Measurements from ENCODE around the gene MRPL3.

The MRPL3 gene

GRCh38 chr3:131502530-131503319 lies at the start of gene MRPL3:
MRPL3 (minus strand) TSS chr3:131502971; CDS start chr3:131502821, 150 bp downstream.
- DNase-seq (ENCODE audit: extremely low read depth in 1 of 2, low read depth in 1 of 2) = peak; percentile 62 to 69

DNA sequence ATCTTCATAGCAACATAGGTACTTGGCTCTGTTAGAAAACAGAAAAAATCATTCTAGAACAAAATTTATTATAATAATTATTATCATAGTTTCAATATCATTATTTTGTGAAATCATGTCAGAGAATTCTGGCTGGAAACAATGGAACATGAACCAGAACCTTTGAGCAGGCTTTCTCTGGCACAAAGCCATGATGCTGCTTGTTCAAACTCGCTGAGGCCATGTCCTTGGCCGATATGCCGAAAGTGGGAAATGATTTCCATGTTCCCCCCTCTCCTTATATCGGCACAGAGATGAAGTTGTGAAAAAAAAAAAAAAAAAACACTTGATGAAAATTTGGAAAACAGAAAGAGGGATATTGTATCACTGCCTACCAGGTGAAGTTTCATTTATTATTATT lies 49.0 kb upstream of the MRPL3 start:
- DNase-seq (ENCODE audit: extremely low read depth in 1 of 2, low read depth in 1 of 2) = no peak

DNA sequence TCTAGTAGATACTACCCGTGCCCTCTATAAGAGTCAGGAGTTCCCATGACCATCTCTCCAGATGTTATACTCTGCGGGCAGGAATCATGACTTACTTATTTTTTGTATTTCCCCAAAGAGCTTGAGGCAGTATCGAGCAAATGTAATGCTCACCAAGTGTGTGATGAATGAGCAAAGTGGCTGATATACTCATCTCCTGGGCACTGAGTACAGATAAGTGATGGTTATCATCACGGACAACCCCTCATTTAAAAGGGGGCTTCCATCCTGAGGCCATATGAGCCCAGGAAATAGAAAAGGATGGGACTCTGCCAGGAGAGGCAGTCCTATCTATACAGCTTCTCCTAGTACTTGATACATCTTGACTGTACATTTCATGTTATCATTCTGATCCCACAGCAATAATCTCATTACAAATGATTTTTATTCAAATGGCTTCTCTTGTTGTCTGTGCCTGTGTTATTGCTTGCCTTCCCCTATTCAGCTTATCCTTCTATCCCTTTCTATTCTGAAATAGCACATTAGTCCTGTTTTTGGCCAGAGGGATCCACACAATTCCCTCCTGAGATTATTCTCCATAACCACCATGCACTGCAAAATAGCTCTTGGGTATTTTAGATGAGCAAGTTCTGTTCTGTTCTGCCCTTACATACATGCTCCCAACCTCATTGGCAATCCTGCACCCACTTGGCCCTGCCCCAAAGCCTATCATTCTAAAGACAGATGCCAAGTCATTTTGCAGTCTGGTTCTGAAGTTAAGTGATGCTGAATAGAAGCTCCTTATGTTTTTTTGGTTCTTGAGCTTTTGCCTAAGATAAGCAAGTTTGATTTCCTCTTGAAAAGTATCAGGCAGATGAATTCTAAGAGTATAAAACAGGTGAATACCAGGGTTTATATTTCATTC lies 48.0 kb upstream of the MRPL3 start:
- no peak for DNase-seq (ENCODE audit: extremely low read depth in 1 of 2, low read depth in 1 of 2)

- DNase-seq (ENCODE audit: extremely low read depth in 1 of 2, low read depth in 1 of 2) = no peak
Measured at GRCh38 chr3:131549340-131549739, 46.6 kb upstream of the MRPL3 start.

DNA sequence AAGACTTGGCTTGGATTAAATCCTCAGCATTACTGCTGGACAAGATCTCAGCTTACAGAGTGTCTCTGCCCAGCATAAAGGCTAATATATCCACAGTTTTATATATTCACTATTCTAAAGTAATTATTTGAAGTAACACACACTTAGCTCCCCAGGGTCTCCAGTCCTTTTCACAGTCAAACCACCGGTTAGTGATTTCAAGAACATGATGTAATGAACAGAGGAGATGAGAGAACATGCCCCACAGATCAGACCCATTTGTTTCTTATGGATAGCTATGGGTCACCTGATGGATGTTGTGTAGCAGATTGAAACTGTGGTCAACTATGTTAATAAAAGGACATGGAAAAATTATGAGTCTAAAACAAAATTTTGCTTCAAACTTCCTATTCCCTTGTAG lies 44.8 kb upstream of the MRPL3 start:
- no peak for DNase-seq (ENCODE audit: extremely low read depth in 1 of 2, low read depth in 1 of 2)

- no peak for DNase-seq (ENCODE audit: extremely low read depth in 1 of 2, low read depth in 1 of 2)
Measured at GRCh38 chr3:131546441-131546840, 43.7 kb upstream of the MRPL3 start.

- DNase-seq (ENCODE audit: extremely low read depth in 1 of 2, low read depth in 1 of 2) = no peak
Measured at GRCh38 chr3:131544557-131544956, 41.8 kb upstream of the MRPL3 start.

DNA sequence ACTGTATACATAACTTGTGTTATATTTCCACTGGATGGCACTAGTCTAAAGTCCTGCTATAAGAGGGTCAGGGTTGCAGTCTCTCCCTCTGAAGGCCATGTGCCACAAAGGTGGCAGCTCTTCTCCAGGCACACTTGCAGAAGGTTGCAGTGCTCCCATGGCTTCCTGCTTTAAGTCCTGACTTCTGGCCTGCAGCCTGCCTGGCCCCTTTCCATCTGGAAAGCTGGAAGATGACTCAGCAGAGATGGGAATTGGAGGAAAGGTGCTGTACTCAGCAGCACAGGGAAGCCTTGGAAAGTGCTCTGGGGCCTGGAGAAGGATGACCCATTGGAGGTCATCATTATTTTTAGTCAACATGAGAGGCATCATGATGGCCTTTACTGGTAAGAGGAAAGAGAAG lies 40.9 kb upstream of the MRPL3 start:
- DNase-seq (ENCODE audit: extremely low read depth in 1 of 2, low read depth in 1 of 2) = no peak

- no peak for DNase-seq (ENCODE audit: extremely low read depth in 1 of 2, low read depth in 1 of 2)
Measured at GRCh38 chr3:131541288-131541687, 38.5 kb upstream of the MRPL3 start.

GRCh38 chr3:131540821-131541220 lies 38.0 kb upstream of the MRPL3 start:
- DNase-seq (ENCODE audit: extremely low read depth in 1 of 2, low read depth in 1 of 2) = no peak

GRCh38 chr3:131540143-131540542 lies 37.4 kb upstream of the MRPL3 start:
- DNase-seq (ENCODE audit: extremely low read depth in 1 of 2, low read depth in 1 of 2) = no peak

- DNase-seq (ENCODE audit: extremely low read depth in 1 of 2, low read depth in 1 of 2) = no peak
Measured at GRCh38 chr3:131538968-131539367, 36.2 kb upstream of the MRPL3 start.

DNA sequence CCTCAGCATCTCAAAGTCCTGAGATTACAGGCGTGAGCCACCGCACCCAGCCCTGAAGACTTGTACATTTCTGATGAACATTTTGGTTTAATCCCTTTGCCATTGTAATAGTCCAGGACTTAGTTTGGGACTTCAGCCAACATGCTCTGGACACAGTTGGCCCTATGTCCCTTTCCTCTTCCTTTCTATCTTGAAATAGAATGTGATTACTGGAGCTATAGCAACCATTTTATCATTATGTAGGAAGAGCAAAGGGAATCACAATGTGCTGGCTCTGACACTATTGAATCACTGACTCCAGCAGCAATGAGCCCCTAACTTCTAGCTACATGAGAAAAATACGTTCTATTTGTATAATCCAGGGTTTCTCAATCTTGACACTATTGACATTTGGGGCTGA lies 34.8 kb upstream of the MRPL3 start:
- DNase-seq (ENCODE audit: extremely low read depth in 1 of 2, low read depth in 1 of 2) = no peak

DNA sequence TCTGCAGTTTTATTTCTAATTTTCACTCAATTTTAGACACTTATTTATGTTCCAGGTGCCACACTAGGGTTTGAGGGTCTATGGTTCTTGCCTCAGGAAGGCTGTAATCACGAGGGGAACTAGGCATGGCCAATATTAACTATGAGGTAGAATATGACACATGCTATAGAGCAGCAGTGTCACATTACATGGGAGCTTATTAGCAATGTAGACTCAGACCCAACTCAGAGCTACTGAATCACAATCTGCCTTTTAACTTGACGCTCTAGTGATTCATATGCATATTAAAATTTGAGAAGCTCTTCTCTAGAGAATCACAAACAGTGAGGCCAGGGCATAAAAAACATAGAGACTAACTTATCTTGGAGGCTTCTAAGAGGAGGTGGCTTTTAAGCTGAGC lies 32.8 kb upstream of the MRPL3 start:
- DNase-seq (ENCODE audit: extremely low read depth in 1 of 2, low read depth in 1 of 2) = no peak

GRCh38 chr3:131535131-131535530 lies 32.4 kb upstream of the MRPL3 start:
- no peak for DNase-seq (ENCODE audit: extremely low read depth in 1 of 2, low read depth in 1 of 2)

- DNase-seq (ENCODE audit: extremely low read depth in 1 of 2, low read depth in 1 of 2) = no peak
Measured at GRCh38 chr3:131532645-131533044, 29.9 kb upstream of the MRPL3 start.

- no peak for DNase-seq (ENCODE audit: extremely low read depth in 1 of 2, low read depth in 1 of 2)
Measured at GRCh38 chr3:131530843-131531242, 28.1 kb upstream of the MRPL3 start.

DNA sequence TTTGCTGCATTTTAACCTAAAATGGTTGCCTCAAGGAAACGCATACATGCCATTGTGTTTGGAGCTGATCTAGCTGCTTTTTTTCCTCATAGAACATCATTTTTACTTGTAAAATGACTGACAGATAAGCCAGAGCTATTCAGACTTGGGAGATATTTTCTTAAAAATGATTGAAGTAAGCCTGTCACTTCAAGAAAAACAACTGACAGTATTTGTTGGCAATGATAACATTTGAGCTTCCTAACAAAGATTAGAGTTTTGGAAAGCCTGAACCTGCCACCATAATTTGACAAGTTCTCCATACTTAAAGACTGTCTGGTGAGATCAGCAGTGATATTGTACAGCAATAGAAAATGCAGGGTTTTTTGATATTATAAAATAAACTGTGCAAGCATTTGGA lies 27.6 kb upstream of the MRPL3 start:
- DNase-seq (ENCODE audit: extremely low read depth in 1 of 2, low read depth in 1 of 2) = no peak

GRCh38 chr3:131526801-131527347 lies 24.1 kb upstream of the MRPL3 start:
- DNase-seq (ENCODE audit: extremely low read depth in 1 of 2, low read depth in 1 of 2) = no peak

GRCh38 chr3:131518680-131519079 lies 15.9 kb upstream of the MRPL3 start:
- no peak for DNase-seq (ENCODE audit: extremely low read depth in 1 of 2, low read depth in 1 of 2)

GRCh38 chr3:131505421-131505820 lies 2.6 kb upstream of the MRPL3 start:
- no peak for DNase-seq (ENCODE audit: extremely low read depth in 1 of 2, low read depth in 1 of 2)

GRCh38 chr3:131503320-131503635 lies 507 bp upstream of the MRPL3 start:
- no peak for DNase-seq (ENCODE audit: extremely low read depth in 1 of 2, low read depth in 1 of 2)

Data from activated CD8-positive, alpha-beta memory T cell treated with anti-CD3 and anti-CD28 coated beads for 1 hour (primary cell).